GM18867 (cell line): ENCODE results near the gene TMC8.

Experiments used
- ATAC-seq: cut with Tn5 transposase; IDR thresholded peaks from one replicate; pipeline ENCODE4 v1.9.1; 2021; ENCODE audit warnings: mild to moderate bottlenecking, moderate library complexity; ENCODE audit not compliant: unreplicated experiment

Gene TMC8

DNA sequence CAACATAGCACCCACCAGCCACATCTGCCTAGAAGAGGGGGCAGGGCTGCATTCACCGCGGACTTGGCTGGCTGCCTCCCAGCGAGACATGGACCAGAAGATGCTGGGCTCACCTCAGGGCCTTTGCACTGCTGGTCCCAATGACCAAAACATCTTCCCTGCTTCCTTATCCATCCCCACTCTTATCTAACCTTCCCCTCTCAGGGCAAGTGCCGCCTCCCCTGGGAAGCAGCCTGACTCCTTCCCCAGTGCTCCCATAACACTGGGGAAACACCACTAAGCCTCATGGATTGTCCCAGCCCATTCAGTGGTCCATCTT lies 7.7 kb upstream of the TMC8 start:
- no peak for ATAC-seq

- no peak for ATAC-seq
Measured at GRCh38 chr17:78123258-78123929, 7.2 kb upstream of the TMC8 start.

GRCh38 chr17:78124081-78124835 lies 6.3 kb upstream of the TMC8 start:
- ATAC-seq, result no peak

GRCh38 chr17:78124836-78125137 lies 5.8 kb upstream of the TMC8 start:
- ATAC-seq, result no peak

- no peak for ATAC-seq
Measured at GRCh38 chr17:78125138-78125913, 5.2 kb upstream of the TMC8 start.

DNA sequence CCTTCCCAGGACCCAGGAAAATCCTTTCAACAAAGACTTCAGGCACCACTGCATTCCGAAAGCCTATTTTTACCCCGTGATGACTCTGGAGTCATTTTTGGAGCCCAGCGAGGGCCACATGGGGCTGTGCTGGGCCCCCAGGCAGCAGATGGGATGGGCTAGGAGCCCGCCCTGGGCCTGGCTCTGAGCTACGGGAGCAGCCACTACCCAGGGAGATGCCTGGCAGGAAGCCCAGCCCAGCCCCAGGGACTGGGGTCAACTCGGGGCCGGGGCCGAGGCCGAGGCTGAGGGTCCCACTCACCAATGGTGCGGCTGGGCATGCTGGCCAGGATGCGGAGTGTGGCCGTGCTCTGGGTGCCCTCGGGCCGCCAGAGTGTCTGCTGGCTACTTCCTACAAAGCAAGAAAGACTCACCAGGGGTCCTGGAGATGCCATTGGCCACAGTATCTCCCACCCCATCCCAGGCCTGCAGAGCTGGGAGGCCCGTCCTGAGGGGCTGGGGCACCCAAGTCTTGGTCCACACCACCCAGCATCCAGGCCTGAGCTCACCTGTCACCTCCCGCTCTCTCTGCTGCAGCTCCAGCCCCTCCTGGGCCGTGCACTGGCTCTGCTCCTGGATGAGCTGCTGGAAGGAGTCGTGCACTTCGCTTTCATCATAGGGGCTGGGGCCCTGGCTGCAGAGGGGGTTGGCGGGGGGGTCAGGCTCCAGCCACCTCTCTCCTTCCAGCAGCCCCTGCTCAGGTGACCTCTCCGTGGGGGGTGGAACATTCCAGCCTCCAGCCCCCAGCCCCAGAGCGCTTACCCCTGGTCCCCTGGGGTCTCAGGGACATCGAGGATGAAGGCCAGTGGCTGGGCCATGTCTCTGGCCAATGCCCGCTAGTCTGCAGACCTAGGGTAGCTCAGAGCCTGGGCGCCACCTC lies 4.3 kb upstream of the TMC8 start:
- ATAC-seq, result no peak

DNA sequence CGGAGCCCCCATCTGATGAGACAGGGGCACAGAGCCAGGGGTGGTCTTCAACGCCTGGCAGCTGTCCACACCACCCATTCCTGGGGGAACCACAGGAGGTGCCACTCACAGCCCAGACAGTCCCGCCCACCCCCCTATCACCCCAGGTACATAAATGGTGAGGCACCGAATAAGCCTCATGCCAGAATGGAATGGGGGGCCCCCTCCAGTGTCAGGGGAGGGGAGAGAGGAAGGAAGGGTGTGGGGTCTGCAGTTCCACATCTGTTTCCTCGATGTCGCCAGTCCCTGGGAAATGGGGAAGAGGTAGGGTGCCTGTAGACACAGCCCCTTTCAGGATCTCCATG lies 3.7 kb upstream of the TMC8 start:
- ATAC-seq, result no peak

DNA sequence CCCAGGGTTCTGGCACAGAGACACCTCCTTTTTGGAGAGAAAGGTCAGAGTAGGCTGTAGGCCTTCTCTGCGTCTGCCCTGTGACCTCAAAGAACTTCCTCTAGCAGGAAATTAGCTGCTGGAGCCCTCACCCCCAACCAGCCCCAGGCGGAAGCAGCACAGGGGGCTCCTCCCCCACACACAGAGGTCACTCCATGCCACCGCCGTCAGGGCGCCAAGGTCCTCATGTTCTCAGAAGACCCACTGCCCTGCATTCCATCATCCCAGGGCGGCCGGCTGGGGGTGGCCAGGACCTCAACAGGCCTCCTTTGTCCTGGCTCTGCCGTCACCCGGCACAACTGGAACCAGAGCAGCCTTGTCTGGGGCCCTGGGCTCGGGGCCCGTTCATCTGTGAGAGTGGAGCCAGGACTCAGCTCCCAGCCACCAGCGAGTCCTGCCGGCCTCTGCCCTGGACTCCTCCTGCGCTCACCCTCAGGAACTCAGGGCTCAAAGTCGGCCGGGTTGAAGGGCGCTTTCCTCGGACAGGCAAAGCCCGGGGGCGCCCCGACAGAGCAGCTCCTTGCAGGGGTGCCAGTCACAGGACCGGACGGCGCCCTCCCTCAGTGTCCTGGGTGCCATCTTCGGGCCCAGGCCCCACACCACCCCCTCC lies 3.2 kb upstream of the TMC8 start:
- ATAC-seq, result no peak

- no peak for ATAC-seq
Measured at GRCh38 chr17:78127888-78128550, 2.6 kb upstream of the TMC8 start.

DNA sequence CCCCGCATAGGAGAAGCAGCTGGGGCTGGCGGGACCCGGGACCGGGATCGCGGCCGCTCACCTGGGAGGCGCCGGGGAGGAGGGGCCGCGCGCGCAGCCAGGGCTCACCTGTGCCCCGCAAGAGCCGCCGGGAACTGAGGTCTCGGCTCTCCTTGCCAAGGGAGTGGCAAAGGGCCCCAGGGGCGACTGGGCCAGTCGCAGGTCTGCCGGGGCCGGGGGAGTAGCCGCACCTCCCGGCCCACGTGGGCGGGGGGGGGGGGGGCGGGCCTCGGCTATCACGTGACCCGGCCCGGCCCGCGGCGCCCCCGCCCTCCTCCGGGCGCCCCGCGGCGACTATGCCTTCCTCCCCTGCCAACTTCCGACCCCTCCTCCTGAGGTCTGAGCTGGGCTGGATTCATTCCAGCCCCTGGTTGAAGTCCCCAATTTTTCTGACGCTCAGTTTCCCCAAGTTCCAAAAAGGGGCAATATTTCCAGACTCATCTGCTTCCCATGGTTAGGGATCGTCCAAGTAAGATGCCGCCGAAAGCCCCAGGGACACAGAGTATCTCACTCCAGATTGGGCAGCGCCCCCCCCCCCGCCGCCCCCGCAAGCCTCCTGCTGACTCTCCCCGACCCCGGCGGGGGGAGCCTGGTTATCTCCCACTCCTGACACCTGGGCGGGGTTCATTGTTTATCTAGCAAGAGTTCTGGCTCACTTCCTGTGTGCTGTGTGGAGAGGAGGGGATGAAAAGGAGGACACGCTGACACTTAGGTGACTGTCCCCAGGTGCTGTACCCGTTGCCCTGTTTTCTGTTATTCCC lies 1.8 kb upstream of the TMC8 start, which contains the start of gene TMC6:
Gene TMC6, minus strand, starts transcription at position 205 of the 800 bp plus-strand sequence. CDS start 1,923 bp downstream, outside the sequence.
- no peak for ATAC-seq

GRCh38 chr17:78129351-78130089 lies 1.1 kb upstream of the TMC8 start:
- no peak for ATAC-seq

GRCh38 chr17:78130090-78130436 lies 508 bp upstream of the TMC8 start:
- no peak for ATAC-seq

DNA sequence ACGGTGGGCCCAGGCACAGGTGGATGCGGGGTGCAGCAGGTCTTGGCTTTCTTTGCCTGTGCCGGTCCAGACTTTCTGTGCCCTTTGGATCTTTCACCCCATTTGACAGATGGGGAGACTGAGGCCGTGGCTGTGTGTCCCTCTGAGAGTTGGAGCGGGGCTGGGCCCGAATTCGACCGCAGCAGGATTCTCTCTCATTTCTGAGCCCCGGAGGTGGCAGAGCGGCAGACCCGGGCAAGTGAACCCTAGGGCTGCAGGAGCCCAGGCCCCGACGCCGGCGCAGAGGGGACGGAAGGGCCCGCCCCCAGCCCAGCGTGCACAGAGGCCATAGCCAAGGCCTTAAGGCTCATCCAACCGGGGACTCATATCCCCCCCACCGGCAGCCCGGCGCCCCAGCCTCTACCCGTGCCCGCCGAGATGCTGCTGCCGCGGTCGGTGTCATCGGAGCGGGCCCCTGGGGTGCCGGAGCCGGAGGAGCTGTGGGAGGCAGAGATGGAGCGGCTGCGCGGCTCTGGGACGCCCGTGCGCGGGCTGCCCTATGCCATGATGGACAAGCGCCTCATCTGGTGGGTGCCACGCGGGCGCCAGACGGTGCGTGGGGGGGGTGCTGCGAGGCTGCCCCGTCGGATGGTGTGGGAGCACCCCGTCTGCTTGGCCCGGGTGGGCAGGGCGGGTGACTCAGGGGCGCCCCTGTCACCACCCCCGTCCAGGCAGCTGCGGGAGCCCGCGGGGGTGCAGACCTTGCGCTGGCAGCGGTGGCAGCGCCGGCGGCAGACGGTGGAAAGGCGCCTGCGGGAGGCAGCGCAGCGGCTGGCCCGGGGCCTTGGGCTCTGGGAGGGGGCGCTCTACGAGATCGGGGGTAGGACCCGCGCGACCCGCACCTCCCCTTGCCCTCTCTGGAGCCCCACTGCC lies 857 bp downstream of the TMC8 start:
- peak; percentile 0 for ATAC-seq

- peak; percentile 18 for ATAC-seq
Measured at GRCh38 chr17:78132084-78132676, 1.6 kb downstream of the TMC8 start.

- no peak for ATAC-seq
Measured at GRCh38 chr17:78132767-78133178, 2.2 kb downstream of the TMC8 start.

- no peak for ATAC-seq
Measured at GRCh38 chr17:78133179-78133951, 2.8 kb downstream of the TMC8 start.
